GM15510 (cell line): ENCODE results near the gene MYO16.

Experiments used
- POLR2A ChIP-seq: IDR thresholded peaks from 3 replicates; pipeline ENCODE4 v1.6.1; 2011; ENCODE audit warnings: borderline replicate concordance; ENCODE audit not compliant: insufficient read length; ENCODE audit errors: extremely low read depth

Gene MYO16

DNA sequence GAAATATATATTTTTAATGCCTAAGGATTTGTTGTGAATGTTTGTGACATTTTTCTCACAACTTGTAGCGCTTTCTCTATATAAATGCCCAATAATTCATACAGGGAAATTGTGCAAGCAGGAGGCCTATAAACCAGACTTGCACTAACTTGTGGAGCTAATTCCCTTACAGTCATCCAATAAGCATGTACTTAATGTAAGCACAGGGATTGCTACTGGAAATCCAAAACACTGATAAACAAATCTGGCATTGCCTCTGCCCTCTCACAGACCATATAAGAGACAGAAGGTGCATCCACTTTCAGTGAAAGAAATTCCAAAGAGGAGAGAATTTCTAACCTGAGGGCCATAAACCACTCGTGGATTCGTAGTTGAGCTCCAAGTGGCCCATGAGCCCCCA is 518.8 kb downstream of the MYO16 start:
- TF ChIP-seq POLR2A, result no peak

GRCh38 chr13:109150696-109151095 is 521.3 kb downstream of the MYO16 start:
- TF ChIP-seq POLR2A, result no peak

DNA sequence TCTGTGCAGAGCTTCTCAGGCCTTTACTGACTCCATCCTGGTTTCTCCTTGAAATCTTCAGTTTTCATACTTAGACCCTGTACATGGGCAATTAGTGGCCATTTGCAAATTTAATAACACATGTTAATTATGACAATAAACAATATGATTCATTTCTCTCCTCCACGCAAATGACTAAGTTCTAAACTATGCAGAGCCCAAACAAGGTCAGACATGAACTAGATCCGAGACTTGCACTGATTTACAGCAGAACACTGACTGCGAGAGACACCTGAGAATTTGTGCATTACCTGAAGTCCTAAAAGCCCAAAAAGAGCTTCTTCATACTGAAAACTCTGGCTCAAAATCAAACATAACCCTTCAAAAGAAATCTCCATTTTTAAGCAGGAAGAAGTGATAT is 521.8 kb downstream of the MYO16 start:
- no peak for TF ChIP-seq POLR2A

DNA sequence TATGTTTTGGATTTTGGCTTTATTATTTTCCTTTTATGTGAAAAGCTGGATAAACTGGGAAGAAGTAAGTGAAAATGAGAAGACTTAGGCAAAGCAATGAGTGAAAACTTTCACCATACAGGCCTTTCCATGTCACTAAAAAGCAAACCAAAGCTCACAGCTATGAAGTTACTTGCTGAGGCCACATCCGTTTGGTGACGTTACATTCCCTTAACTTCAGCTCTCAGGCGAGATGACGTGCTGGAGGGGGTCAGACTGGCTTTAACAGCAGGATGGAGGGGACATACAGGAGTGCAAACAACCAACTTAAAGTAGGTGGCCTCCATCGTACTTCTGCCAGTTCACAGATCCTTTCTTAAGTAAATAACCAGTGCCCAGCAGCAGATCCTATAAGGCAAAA is 522.3 kb downstream of the MYO16 start:
- no peak for TF ChIP-seq POLR2A

- TF ChIP-seq POLR2A, result no peak
Observed at GRCh38 chr13:109152311-109152820, 523.0 kb downstream of the MYO16 start.

DNA sequence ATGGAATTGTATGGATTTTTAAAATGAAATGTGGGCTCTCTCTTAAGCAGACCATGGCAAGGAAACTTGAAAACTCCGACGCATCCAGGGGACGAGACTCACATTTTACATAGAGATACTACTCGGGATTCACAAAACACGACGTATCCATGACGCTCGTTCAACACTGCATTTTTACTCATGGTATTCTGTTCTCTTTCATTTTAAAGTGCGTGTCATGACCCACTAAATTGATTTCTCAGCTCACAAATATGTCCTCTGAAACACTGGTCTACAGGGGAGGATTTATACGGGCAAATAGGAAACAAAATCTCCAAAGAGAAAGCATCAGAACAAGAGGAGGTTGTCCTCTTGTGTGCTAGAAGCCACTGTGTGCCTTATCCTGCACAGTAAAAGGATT is 523.5 kb downstream of the MYO16 start:
- TF ChIP-seq POLR2A, result no peak

DNA sequence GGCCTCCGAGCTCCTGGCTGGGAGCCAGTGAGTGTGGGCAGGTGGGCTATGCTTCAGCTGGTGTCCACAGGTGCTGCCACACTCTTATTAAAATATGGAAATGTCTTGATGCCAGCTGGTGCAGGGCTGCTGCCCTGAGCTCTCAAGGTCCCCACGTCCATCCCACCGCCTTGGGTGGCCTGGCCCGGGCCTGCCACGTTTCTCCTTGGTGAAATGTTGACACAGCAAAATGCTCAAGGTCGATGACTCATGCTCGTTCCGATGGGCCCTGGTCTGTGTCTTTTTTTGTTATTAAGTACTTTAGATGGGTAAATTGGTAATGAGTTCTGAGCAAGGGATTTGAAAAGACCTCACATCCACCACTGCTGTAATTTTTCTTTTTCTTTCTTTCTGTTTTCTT is 524.7 kb downstream of the MYO16 start:
- TF ChIP-seq POLR2A, result no peak

DNA sequence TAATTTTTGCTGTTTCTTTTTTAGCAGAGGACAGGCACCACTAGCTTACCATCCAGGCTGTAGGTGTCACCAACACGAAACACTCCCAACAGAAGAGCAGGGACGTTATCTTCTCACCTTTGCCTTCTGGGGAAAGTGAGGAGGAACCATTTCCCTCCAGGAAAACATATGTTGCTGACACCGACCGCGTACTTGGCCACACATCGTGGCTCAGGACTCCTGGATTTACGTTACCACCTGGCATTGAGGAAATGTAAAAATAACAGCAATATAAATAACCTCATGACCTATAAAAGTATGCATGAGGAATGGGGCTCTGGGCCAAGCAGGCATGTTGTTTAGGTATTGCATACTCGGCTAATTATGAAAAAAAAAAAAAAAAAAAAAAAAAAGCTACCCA is 525.1 kb downstream of the MYO16 start:
- TF ChIP-seq POLR2A, result no peak

DNA sequence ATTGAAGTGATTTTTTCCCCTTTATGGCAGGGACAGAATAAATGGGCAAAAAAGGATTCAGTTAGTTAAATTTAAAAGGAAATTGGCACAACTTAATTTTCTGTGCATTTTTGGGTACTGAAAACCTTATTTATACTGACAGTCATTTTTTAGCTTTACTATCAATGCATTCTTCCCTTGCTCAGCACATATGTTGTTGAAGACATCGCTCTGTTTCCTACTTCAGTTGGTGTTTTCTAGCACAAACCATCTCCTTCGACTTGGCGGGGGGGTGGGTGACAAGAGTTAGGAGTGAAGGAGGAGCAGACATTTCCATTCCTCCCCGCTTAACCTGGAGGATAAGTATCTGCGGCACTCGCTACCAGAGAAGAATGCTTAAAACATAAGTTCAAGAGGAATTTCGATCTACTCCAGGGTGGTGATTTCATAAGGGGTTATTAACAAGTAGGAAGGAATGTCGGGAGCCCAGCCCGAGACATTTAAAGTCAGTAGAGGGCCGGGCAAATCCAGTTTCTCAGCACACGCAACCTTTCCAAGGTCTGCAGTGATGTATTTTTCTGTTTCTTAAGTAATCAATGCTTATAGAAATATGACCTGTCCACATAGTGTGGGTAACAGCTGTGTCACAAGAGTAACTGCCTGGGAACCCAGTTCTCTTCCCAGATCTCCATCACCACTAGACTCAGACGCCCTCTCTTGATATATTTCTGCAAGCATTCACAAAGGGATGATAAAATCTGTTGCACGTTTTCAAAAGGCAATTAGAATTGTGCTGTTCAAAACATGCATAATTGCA is 525.8 kb downstream of the MYO16 start:
- TF ChIP-seq POLR2A, result no peak

DNA sequence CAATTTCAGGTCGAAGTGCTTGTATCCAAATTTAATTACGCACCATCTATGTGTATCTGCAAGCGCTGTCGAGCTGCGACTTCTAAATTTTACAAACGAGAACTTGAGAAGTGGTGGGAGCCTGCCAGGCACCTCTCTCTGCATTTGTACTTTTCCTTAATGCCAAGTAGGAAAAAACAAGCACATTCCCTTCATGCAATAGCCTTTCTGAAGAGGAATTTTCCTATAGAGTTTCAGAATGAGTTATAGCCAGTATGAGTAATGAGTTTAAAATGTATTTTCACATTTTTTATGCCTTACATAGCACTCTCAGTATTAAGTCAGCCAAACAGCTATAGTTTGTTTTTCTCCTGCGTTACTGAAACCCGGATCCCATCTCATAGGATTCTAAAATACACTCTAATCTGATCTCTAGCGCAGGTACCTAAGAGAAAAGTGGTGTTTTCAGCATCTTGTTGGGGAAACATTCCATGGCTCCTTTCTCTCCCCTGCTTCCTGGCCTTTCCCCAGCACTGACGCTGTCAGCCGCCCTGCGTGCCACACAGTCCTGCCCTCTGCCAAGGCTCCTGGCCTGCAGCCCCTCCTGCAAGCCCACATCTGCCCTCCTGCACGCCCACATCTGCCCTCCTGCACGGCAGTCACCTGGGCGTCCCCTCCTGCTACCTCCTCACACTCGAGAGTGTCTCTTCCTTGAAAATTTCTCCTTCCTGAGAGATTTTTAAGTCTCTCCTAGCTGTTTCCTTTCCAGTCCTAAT is 526.9 kb downstream of the MYO16 start:
- TF ChIP-seq POLR2A, result no peak

GRCh38 chr13:109157275-109157674 is 527.9 kb downstream of the MYO16 start:
- no peak for TF ChIP-seq POLR2A

- TF ChIP-seq POLR2A, result no peak
Observed at GRCh38 chr13:109158383-109158782, 529.0 kb downstream of the MYO16 start.

DNA sequence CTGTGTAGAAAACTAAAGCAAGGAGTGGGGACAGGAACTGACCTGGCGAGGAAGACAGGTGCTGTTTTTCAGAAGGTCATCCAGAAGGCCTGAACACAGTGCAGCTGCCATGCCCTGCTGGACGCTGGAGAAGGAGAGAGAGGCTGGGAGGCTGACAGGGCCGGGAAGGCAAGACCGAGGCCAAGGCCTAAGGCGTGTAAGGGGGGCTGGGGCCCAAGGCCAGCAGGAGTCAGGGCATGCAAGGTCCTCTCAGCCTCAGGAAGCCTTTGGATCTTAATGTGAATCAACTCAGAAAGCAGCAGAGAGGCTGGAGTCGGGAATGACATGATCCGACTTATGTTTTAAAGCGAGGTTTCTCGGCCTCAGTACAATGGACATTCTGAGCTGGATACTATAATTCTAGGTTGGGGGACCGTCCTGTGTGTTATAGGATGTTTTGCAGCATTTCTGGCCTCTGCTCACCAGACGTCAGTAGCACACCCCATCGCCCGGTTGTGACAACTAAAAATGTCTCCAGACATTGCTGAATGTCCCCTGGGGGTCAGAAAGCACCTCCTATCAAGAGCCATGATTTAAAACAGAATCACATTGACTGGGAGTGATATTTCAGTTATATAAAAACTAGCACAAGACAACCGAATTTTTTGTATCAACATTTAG is 530.4 kb downstream of the MYO16 start:
- TF ChIP-seq POLR2A, result no peak

DNA sequence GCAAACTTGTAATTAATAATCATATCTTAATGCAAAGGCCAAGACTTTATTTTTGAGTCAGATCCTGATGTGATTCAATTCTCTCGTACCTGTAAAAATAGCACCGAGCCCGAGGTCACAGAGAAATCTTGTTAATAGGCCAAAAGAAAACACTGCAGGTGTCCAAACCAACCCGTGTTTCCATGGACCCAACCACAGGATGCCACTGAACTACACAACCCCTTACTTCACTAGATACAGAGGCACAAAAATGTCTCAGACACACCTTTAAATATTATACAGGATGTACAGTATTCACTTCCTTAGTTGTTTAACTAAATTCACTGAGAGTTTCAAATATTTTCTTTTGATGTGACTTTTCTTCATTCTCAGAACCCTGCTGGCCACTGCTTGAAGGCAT is 530.9 kb downstream of the MYO16 start:
- TF ChIP-seq POLR2A, result no peak
